Muscle of leg (tissue), 11 donors: ENCODE data around the gene CSDE1. TPM values are rescaled to one million over a fixed set of nuclear protein-coding genes. Genes with fewer than 3 reads are reported as not detected.
"Not testable (repeated sequence)": the region's sequence is repeated elsewhere in the genome, so short reads cannot be mapped to it uniquely, and the experiment has no call there.

ENCODE experiments used
- DNase-seq: peaks from one replicate; pipeline ENCODE4 v3.0.0; 2013
- H3K27ac ChIP-seq: one replicate; pipeline ENCODE4 v1.5.1; 2013; ENCODE audit warnings: mild to moderate bottlenecking, low read length, control low read depth
- H3K27me3 ChIP-seq: one replicate; pipeline ENCODE4 v1.6.1; 2013; ENCODE audit warnings: low read length; ENCODE audit not compliant: control insufficient read depth, insufficient read depth
- H3K36me3 ChIP-seq: one replicate; pipeline ENCODE4 v1.6.1; 2013; ENCODE audit warnings: low read length; ENCODE audit not compliant: control insufficient read depth, insufficient read depth
- H3K4me1 ChIP-seq: one replicate; pipeline ENCODE4 v1.6.1; 2013; ENCODE audit warnings: low read length; ENCODE audit not compliant: control insufficient read depth, insufficient read depth
- H3K4me3 ChIP-seq: one replicate; pipeline ENCODE4 v1.5.1; 2013; ENCODE audit warnings: low read length, control low read depth
- H3K9me3 ChIP-seq: replicated peaks from 2 replicates; pipeline ENCODE4 v1.6.1; 2013; ENCODE audit warnings: low read depth, low read length; ENCODE audit not compliant: control insufficient read depth
- WGBS: methylation state at CpG from one replicate; pipeline ENCODE4 v1.1.5; 2013; ENCODE audit warnings: missing lambda C conversion rate; ENCODE audit not compliant: insufficient coverage; 5-methylcytosine and 5-hydroxymethylcytosine counted together
- polyA plus RNA-seq, 8 donors: library from polyadenylated mRNA; unstranded; fragments of 120-200 nt; gene quantifications; one replicate each; pipeline versions ENCODE4 v1.2.1 to v1.2.3, GENCODE V29; 2013; ENCODE audit warnings: inconsistent platforms in 1 of 8, low replicate concordance in 1 of 8; ENCODE audit not compliant: insufficient read length in 8 of 8, insufficient read depth in 1 of 8
- total RNA-seq: library from RNA; stranded (reverse); fragments of 120-200 nt; gene quantifications from one replicate; pipeline ENCODE4 v1.2.4, GENCODE V29; 2013

Gene CSDE1
- total and polyA plus RNA-seq, 9 donors: 328 to 448 (median 393) TPM

DNA sequence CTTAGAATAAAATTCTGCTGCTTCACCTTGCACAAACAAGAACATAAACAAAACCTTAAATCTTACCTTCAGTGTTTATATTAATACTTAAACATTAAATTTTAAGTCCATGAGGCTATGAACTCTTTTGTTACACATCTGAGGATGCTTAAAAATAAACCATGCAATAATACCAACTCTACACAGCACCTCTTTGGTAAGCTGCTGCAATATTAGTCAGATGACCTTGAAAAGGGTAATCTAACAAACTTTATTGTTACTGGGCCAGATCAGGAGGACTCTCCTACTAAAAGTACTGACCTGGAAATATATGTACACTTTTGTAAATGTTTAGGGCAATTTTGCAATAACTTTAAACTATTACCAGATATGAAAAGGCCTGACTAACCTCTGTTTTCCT is 21.9 kb upstream of the CSDE1 start:
- H3K27ac ChIP-seq: peak overlapping the region; percentile 93
- H3K4me1 ChIP-seq: peaks cover 4% of the 10 kb centered on the region
- H3K36me3 ChIP-seq: peaks cover 14% of the 10 kb centered on the region
- H3K27me3 ChIP-seq: no peaks in the 10 kb centered on the region
- no peaks in the 10 kb centered on the region for H3K9me3 ChIP-seq
- DNase-seq: no peak
- H3K4me3 ChIP-seq: peak overlapping the region; percentile 93

DNA sequence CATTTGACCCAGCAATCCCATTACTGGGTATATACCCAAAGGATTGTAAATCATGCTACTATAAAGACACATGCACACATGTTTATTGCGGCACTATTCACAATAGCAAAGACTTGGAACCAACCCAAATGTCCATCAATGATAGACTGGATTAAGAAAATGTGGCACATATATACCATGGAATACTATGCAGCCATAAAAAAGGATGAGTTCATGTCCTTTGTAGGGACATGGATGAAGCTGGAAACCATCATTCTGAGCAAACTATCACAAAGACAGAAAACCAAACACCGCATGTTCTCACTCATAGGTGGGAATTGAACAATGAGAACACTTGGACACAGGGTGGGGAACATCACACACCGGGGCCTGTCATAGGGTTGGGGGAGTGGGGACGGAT is 18.9 kb upstream of the CSDE1 start:
- WGBS: no CpG with 5 or more reads among the region's 4 CpGs
- not testable (repeated sequence) for H3K4me3 ChIP-seq, H3K27me3 ChIP-seq, H3K9me3 ChIP-seq, H3K27ac ChIP-seq, DNase-seq, H3K4me1 ChIP-seq
- peaks cover 19% of the 10 kb centered on the region for H3K36me3 ChIP-seq

DNA sequence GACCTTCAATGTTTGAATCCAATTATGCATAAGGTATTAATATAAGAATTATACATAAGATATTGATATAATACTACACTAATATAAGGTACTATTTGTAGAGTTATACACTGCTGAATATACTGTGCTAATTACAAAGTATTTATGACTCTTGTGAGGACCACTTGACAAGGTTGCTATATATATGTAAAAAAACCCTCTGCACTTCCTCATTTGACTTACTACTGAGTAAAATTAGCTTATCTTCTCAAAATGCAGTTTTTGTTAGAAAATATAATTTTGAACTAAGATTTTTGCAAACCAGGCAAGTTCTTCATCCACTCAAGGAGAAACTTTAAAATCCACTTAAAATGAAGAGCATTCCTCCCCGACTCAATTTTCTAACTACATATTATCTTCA is 14.2 kb upstream of the CSDE1 start:
- Histone ChIP-seq H3K4me3 (no peak overlapping the region), H3K27me3 (no peaks in the 10 kb centered on the region), H3K27ac (no peak overlapping the region), H3K9me3 (no peaks in the 10 kb centered on the region), H3K36me3 (peaks cover 22% of the 10 kb centered on the region), H3K4me1 (no peaks in the 10 kb centered on the region)
- DNase-seq: no peak
- no CpG with 5 or more reads among the region's 1 CpG for WGBS

DNA sequence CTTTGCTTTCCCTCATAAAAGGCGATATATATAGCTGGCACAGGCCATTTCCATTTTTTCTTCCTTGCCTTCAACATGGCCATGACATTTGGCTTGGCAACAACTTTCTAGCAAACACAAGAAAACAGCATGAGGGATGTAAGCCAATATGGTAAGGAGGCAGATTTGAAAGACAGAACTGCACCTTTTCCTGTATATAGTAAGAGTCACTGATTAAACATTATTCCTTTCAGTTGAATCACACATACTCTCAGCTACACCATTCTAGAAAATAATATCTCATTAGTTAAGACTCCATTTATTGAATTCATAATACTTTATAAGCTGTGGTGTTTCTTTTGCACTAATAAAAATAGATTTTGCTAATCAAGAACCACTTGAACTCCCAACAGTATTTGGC is 13.2 kb upstream of the CSDE1 start:
- Histone ChIP-seq H3K27me3 (no peaks in the 10 kb centered on the region), H3K4me3 (no peak overlapping the region), H3K27ac (no peak overlapping the region), H3K4me1 (no peaks in the 10 kb centered on the region), H3K9me3 (no peaks in the 10 kb centered on the region), H3K36me3 (peaks cover 22% of the 10 kb centered on the region)
- no peak for DNase-seq
- no CpG with 5 or more reads among the region's 1 CpG for WGBS

DNA sequence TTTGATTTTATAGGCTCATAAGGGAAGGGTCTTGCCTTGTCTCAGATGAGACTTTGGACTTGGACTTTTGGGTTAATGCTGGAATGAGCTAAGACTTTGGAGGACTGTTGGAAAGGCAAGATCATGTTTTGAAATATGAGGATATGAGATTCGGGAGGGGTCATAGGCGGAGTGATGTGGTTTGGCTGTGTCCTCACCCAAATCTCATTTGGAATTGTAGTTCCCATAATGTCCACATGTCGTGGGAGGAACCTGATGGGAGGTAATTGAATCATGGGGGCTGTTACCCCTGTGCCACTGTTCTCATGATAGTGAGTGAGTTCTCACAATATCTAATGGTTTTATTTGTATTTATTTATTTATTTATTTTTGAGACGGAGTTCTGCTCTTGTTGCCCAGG is 6.9 kb upstream of the CSDE1 start:
- H3K27ac ChIP-seq: no peak overlapping the region
- no peak for DNase-seq
- H3K36me3 ChIP-seq: peaks cover 3% of the 10 kb centered on the region
- H3K9me3 ChIP-seq: no peaks in the 10 kb centered on the region
- 88% methylated on average over 1 of the region's 4 CpGs for WGBS
- no peaks in the 10 kb centered on the region for H3K4me1 ChIP-seq
- H3K4me3 ChIP-seq: no peak overlapping the region
- H3K27me3 ChIP-seq: no peaks in the 10 kb centered on the region

DNA sequence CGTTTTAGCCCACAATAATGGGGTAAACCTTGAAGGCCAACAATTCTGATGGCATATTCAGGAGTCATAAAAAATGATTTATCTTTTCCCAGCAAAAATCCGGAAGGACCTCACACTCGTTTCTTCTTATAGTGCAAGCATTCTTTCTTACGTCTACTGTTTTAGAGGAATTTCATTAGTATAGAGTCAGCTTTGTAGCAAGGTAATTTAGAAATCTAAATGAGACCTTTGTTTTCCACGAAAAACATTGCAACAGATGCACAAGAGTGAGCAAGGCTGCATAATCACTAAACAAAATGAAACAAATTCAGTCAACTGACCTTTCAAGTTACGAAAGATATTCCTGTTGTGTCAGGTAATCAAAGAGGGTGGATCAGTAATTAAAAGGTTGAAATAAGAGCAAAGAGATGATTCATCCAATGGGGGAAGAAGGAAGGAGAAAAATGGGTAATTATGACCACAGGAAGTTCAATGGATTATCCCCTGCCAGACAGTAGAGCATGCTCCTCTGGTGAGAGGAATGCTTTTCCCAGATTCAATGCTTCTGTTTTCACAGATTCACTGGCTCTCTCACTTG is 560 bp upstream of the CSDE1 start:
- Histone ChIP-seq H3K27me3 (peaks cover 2% of the 10 kb centered on the region), H3K9me3 (no peaks in the 10 kb centered on the region), H3K4me3 (peak overlapping the region; percentile 100), H3K4me1 (peaks cover 19% of the 10 kb centered on the region), H3K36me3 (no peaks in the 10 kb centered on the region), H3K27ac (peak overlapping the region; percentile 100)
- DNase-seq: no peak
- no CpG with 5 or more reads among the region's 6 CpGs for WGBS

DNA sequence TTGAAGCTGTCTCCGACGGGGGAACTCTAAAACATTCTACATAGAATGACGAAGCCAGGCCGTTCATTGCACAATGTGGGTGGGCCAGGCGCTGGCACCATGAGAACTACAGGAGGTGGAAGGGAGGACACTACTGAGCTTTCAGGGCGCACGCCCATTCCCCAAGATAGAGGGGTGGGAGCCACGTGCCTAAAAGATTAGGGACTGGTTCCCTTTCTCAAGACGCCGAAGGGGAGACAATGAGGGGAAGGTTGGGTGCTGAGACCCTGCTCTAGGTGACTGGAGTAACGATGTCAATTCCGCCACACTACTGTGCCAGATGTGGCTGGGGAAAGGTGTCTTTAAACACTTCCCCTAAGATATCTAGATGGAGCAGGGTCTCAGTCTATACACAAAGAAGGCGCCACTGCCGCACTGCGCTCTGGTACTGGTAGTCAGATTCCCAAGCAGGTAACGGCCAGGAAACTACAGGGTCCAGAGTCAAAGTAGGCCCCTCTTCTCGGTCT is 782 bp downstream of the CSDE1 start:
- H3K27me3 ChIP-seq: peaks cover 2% of the 10 kb centered on the region
- no peaks in the 10 kb centered on the region for H3K9me3 ChIP-seq
- peak overlapping the region; percentile 100 for H3K27ac ChIP-seq
- 0% methylated on average over 9 of the region's 17 CpGs for WGBS
- peaks cover 19% of the 10 kb centered on the region for H3K4me1 ChIP-seq
- H3K4me3 ChIP-seq: peak overlapping the region; percentile 100
- DNase-seq: peak; percentile 36
- H3K36me3 ChIP-seq: no peaks in the 10 kb centered on the region

DNA sequence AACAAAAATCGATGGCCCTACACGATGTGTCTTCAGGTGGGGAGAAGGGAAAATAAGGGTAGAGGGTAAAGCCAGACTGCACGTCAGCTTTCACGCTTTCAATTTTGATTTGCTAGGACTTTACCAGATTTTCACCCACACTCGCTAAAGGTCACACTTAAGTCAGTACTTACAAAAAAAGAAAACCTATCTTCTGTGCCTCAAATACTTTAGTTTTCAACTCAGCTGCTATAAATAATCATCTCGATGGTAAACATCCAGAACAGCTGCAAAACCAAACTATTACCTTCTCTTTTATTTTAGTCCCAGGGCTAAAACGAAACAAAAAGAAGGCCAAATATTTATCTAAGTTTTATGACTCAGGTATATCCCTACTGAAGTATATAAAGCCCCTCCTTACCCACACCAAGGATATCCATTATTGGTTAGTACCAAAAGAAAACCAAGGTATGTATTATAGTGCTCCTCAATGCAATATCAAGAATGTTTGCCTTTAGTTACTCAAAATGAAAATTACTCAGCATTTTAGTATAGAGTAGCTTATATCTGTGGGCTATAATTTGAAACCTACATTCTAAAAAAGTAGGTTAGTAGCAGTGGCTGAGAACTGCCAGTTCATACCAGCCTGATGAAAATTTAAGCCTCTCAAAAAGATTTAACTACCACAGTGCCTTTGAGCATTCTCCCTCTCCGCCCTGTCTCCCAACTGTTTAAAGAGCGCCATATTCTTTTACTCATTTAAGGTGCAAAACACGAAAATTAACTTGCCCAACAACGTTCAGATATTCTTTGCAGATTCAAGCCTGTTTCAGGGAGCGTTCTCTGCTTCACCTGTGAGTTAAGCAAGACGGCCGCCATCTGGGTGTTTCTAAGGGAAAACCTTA is 1.5 kb downstream of the CSDE1 start:
- DNase-seq: no peak
- no peaks in the 10 kb centered on the region for H3K9me3 ChIP-seq
- peaks cover 2% of the 10 kb centered on the region for H3K27me3 ChIP-seq
- H3K36me3 ChIP-seq: no peaks in the 10 kb centered on the region
- WGBS: 21% methylated on average over 6 of the region's 14 CpGs
- peak overlapping the region; percentile 100 for H3K4me3 ChIP-seq
- H3K27ac ChIP-seq: peak overlapping the region; percentile 100
- peaks cover 22% of the 10 kb centered on the region for H3K4me1 ChIP-seq

DNA sequence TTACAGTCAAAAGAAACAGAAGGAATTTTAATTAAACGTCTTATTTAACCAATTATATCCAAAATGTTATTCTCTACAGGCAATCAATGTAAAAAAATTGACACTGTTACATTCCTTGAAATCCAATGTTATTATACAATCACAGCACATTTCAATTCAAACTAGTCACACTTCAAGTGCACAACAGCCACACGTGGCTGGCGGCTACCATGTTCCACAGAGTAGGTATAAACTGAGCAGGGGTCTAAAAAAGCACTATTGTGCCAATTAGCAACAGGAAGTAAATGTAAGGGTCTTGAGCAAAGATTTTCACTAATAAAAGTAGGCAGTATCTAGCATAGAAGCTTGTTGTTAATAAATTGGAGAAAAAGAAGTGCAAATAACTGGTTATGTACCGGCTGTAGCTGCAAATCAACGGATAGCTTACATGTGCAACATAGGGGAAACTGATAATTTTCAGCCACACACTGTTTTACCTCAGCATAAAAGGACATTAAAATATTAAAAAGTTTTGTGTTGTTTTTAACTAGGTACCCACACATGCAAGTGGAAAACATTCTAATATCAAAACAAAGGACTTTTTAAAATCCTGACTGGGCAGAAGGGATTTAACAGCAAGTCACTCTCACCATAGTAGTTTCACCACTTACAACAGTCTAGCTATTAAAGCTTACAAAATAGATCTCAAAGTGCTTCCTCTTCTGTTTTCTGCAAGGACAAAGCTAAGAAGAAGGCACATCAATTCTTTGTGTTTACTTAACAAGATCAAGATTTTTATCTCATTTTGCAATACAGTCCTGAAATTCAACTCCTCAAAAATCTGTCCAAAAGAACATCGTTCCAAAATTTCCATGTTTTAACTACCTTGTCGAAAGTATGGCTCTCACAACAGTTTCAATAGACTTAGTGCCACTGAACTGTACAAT is 2.5 kb downstream of the CSDE1 start:
- no peak for DNase-seq
- H3K4me3 ChIP-seq: no peak overlapping the region
- peaks cover 2% of the 10 kb centered on the region for H3K27me3 ChIP-seq
- no peaks in the 10 kb centered on the region for H3K36me3 ChIP-seq
- H3K4me1 ChIP-seq: peaks cover 25% of the 10 kb centered on the region
- peak overlapping the region; percentile 100 for H3K27ac ChIP-seq
- no peaks in the 10 kb centered on the region for H3K9me3 ChIP-seq
- 67% methylated on average over 1 of the region's 7 CpGs for WGBS

DNA sequence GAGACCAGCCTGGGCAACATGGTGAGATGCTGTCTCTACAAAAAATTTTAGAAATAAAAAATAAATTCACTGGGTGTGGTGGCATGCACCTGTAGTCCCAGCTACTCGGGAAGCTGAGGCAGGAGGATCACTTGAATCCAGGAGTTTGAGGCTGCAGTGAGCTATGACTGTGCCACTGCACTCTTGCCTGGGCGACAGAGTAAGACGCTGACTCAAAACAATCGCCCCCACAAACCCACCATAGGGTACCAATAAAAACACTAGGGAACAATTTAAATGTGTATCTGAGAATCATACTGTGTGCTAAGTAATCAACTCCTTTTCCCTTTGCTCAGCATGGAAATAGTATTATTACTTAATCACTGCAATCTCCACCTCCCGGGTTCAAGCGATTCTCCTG is 4.1 kb downstream of the CSDE1 start:
- H3K4me3 ChIP-seq, H3K9me3 ChIP-seq, H3K36me3 ChIP-seq, H3K27ac ChIP-seq, H3K27me3 ChIP-seq, DNase-seq: not testable (repeated sequence)
- peaks cover 25% of the 10 kb centered on the region for H3K4me1 ChIP-seq
- WGBS: no CpG with 5 or more reads among the region's 6 CpGs
